B cell (primary cell): Measurements from ENCODE around the gene POLR1H. TPM values are rescaled to one million over a fixed set of nuclear protein-coding genes. Genes with fewer than 3 reads are reported as not detected.

Experiments
- ATAC-seq: fragments of 200-7000 bp; cut with Tn5 transposase; one replicate; pipeline ENCODE4 v1.10.0; 2021; ENCODE audit warnings: low read depth, mild to moderate bottlenecking, moderate number of reproducible peaks, moderate library complexity
- CTCF ChIA-PET: fragments of 350-600 bp; sonication (Branson Sonifier 250); formaldehyde crosslinking; loops from one replicate; lab custom pipeline; 2021; ENCODE audit warnings: antibody characterized with exemption, inconsistent platforms; lab: Charles Lee
- POLR2A ChIA-PET: fragments of 350-600 bp; sonication (Branson Sonifier 250); formaldehyde crosslinking; loops from one replicate; lab custom pipeline; 2021; ENCODE audit warnings: antibody characterized with exemption; lab: Charles Lee
- DNase-seq: peaks from one replicate; pipeline ENCODE4 v3.0.0; 2013
- H2AFZ ChIP-seq: 2 replicates; pipeline ENCODE4 v1.6.1; 2012; ENCODE audit warnings: mild to moderate bottlenecking, low read depth, low read length; ENCODE audit not compliant: insufficient read depth, poor library complexity, severe bottlenecking
- H3K27ac ChIP-seq, 2 donors: 1 replicate in 1 of 2; 2 replicates in 1 of 2; pipeline ENCODE4 v1.5.1; 2012 to 2013; ENCODE audit warnings: low read length in 2 of 2, mild to moderate bottlenecking in 2 of 2, moderate library complexity in 1 of 2
- H3K27me3 ChIP-seq, 4 experiments: fragments of 200-600 bp in 1 of 4; sonication (generic) in 1 of 4; replicated peaks in 1 of 4; 1 replicate in 2 of 4; 2 replicates in 2 of 4; pipeline versions ENCODE4 v1.6.1 to v1.7.0; 2013 to 2016; ENCODE audit warnings: low read length in 3 of 4, mild to moderate bottlenecking in 2 of 4, mixed read lengths in 1 of 4, moderate library complexity in 1 of 4; ENCODE audit not compliant: insufficient read depth in 4 of 4, control insufficient read depth in 3 of 4; ENCODE audit errors: control extremely low read depth in 1 of 4
- H3K36me3 ChIP-seq, 2 experiments: replicated peaks in 1 of 2; 1 replicate in 1 of 2; 2 replicates in 1 of 2; pipeline versions ENCODE4 v1.6.1 to v1.7.1; 2013; ENCODE audit warnings: low read length in 1 of 2; ENCODE audit not compliant: insufficient read depth in 2 of 2, control insufficient read depth in 1 of 2; ENCODE audit errors: control extremely low read depth in 1 of 2, extremely low read depth in 1 of 2
- H3K4me1 ChIP-seq, 2 donors: fragments of 200-600 bp in 1 of 2; sonication (generic) in 1 of 2; 1 replicate in 1 of 2; 2 replicates in 1 of 2; pipeline versions ENCODE4 v1.5.1 to v1.6.1; 2013 to 2017; ENCODE audit warnings: low read length in 2 of 2; ENCODE audit not compliant: control insufficient read depth in 2 of 2, insufficient read depth in 2 of 2
- H3K4me2 ChIP-seq: replicated peaks from 2 replicates; pipeline ENCODE3; 2012; ENCODE audit warnings: mild to moderate bottlenecking, low read depth, low read length; ENCODE audit not compliant: poor library complexity, severe bottlenecking
- H3K4me3 ChIP-seq, 5 experiments: fragments of 200-600 bp in 1 of 5; sonication (generic) in 1 of 5; 1 replicate in 3 of 5; 2 replicates in 2 of 5; pipeline versions ENCODE4 v1.5.1 to v1.7.0; 2011 to 2016; ENCODE audit warnings: low read length in 4 of 5, mild to moderate bottlenecking in 4 of 5, low read depth in 2 of 5, control low read depth in 1 of 5, moderate library complexity in 1 of 5; ENCODE audit not compliant: insufficient read depth in 1 of 5; ENCODE audit errors: control extremely low read depth in 1 of 5, extremely low read depth in 1 of 5
- H3K79me2 ChIP-seq: fragments of 200-600 bp; sonication (generic); one replicate; pipeline ENCODE4 v1.6.0; 2016; ENCODE audit warnings: low read length; ENCODE audit not compliant: control insufficient read depth, insufficient read depth
- H3K9ac ChIP-seq: fragments of 200-600 bp; sonication (generic); 2 replicates; pipeline ENCODE4 v1.6.1; 2017; ENCODE audit warnings: mild to moderate bottlenecking, low read length, moderate library complexity
- H3K9me3 ChIP-seq, 3 donors: one replicate each; pipeline versions ENCODE4 v1.6.1 to v1.7.1; 2013; ENCODE audit warnings: low read length in 2 of 3; ENCODE audit not compliant: control insufficient read depth in 2 of 3, insufficient read depth in 1 of 3; ENCODE audit errors: control extremely low read depth in 1 of 3
- H4K20me1 ChIP-seq: 2 replicates; pipeline ENCODE4 v1.6.0; 2012; ENCODE audit warnings: mild to moderate bottlenecking, low read length; ENCODE audit not compliant: insufficient read depth, control insufficient read depth, poor library complexity, severe bottlenecking
- H3K27ac Mint-ChIP-seq: one replicate; pipeline ENCODE4 v1.8.0; 2021; ENCODE audit warnings: mixed read lengths
- H3K27me3 Mint-ChIP-seq: one replicate; pipeline ENCODE4 v1.8.0; 2021; ENCODE audit warnings: mixed read lengths
- H3K4me1 Mint-ChIP-seq: one replicate; pipeline ENCODE4 v1.8.0; 2021; ENCODE audit warnings: mixed read lengths
- H3K4me3 Mint-ChIP-seq: one replicate; pipeline ENCODE4 v1.8.0; 2021; ENCODE audit warnings: mixed read lengths
- H3K9me3 Mint-ChIP-seq: one replicate; pipeline ENCODE4 v1.8.0; 2022; ENCODE audit warnings: mixed read lengths; ENCODE audit not compliant: insufficient read depth
- EZH2 ChIP-seq: IDR thresholded peaks from 2 replicates; pipeline ENCODE4 v1.6.1; 2012; ENCODE audit warnings: borderline replicate concordance, low read depth, mild to moderate bottlenecking, moderate library complexity, low read length; ENCODE audit not compliant: insufficient read depth, poor library complexity, severe bottlenecking
- WGBS: methylation state at CpG from one replicate; pipeline ENCODE4 v1.1.5; 2013; ENCODE audit warnings: missing lambda C conversion rate; ENCODE audit not compliant: insufficient coverage; 5-methylcytosine and 5-hydroxymethylcytosine counted together
- intact Hi-C: fragments of 100-400 bp; cut with micrococcal nuclease; formaldehyde crosslinking; loops from one replicate; pipeline ENCODE4 v1.10.0; 2022
- polyA plus RNA-seq: library from polyadenylated mRNA; depleted of rRNA; stranded (reverse); fragments of >200 nt; gene quantifications from 2 replicates; pipeline ENCODE4 v1.2.3, GENCODE V29; 2012
- total RNA-seq, 2 donors: library from RNA; stranded (reverse); fragments of 120-200 nt in 1 of 2; gene quantifications; 1 replicate in 1 of 2; 2 replicates in 1 of 2; pipeline versions ENCODE4 v1.2.3 to v1.2.4, GENCODE V29; 2013 to 2022
- TF ChIP-seq, protein P1 (sequence below): fragments of 200-600 bp; IDR thresholded peaks from one replicate; pipeline ENCODE4 v1.8.0; 2022; ENCODE audit warnings: antibody characterized with exemption, mild to moderate bottlenecking

POLR1H gene
- total and polyA plus RNA-seq, 2 donors (not counting 1 experiment from before 2014, with no cell fraction given), result 38.8 to 71.0 TPM

GRCh38 chr6:30111266-30111856 is 50.3 kb downstream of the POLR1H start:
- Histone ChIP-seq H3K27me3 (peaks cover 0 to 23% (median 11%) of the 10 kb centered on the region in 4 experiments), H3K79me2 (no peaks in the 10 kb centered on the region), H3K36me3 (no peaks in the 10 kb centered on the region), H3K4me3 (no peak overlapping the region), H3K9me3 (no peaks in the 10 kb centered on the region), H3K9ac (no peak overlapping the region), H3K4me1 (peaks cover 0 to 7% of the 10 kb centered on the region in 2 donors), H3K4me2 (no peak overlapping the region), H4K20me1 (no peaks in the 10 kb centered on the region), H2AFZ (no peak overlapping the region), H3K27ac (no peak overlapping the region)
- 58% methylated on average over 27 of the region's 27 CpGs for WGBS
- Mint-ChIP-seq H3K4me1 (no peaks in the 10 kb centered on the region), H3K27ac (no peak overlapping the region), H3K27me3 (peaks cover 60% of the 10 kb centered on the region), H3K4me3 (no peak overlapping the region), H3K9me3 (no peaks in the 10 kb centered on the region)
- CTCF ChIA-PET, result interaction anchor here (0.9 kb wide), 1 partner anchor 20 kb away, joined by 4 read pairs; no protein-coding TSS in a partner anchor
- no peak for ATAC-seq
- DNase-seq, result no peak
- POLR2A ChIA-PET, result no interaction called here
- TF ChIP-seq, protein P1, sequence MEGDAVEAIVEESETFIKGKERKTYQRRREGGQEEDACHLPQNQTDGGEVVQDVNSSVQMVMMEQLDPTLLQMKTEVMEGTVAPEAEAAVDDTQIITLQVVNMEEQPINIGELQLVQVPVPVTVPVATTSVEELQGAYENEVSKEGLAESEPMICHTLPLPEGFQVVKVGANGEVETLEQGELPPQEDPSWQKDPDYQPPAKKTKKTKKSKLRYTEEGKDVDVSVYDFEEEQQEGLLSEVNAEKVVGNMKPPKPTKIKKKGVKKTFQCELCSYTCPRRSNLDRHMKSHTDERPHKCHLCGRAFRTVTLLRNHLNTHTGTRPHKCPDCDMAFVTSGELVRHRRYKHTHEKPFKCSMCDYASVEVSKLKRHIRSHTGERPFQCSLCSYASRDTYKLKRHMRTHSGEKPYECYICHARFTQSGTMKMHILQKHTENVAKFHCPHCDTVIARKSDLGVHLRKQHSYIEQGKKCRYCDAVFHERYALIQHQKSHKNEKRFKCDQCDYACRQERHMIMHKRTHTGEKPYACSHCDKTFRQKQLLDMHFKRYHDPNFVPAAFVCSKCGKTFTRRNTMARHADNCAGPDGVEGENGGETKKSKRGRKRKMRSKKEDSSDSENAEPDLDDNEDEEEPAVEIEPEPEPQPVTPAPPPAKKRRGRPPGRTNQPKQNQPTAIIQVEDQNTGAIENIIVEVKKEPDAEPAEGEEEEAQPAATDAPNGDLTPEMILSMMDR, result no peak
- TF ChIP-seq EZH2, result no peak
- intact Hi-C loops, result no loop called here

GRCh38 chr6:30112402-30112994 is 51.4 kb downstream of the POLR1H start:
- Mint-ChIP-seq H3K27me3 (peaks cover 54% of the 10 kb centered on the region), H3K4me1 (no peaks in the 10 kb centered on the region), H3K9me3 (no peaks in the 10 kb centered on the region), H3K4me3 (no peak overlapping the region), H3K27ac (no peak overlapping the region)
- no peaks in the 10 kb centered on the region for H4K20me1 ChIP-seq
- intact Hi-C loops, result no loop called here
- H3K27ac ChIP-seq, result no peak overlapping the region
- CTCF ChIA-PET, result interaction anchor here (0.9 to 1.2 kb wide), 3 partner anchors 9 to 265 kb away, joined by 3 to 5 read pairs (median 4); no protein-coding TSS in a partner anchor
- TF ChIP-seq, protein P1, result no peak
- no peak for TF ChIP-seq EZH2
- H3K9me3 ChIP-seq, result no peaks in the 10 kb centered on the region
- H3K4me3 ChIP-seq, result no peak overlapping the region
- WGBS, result 72% methylated on average over 10 of the region's 10 CpGs
- peaks cover 0 to 7% of the 10 kb centered on the region in 2 donors for H3K4me1 ChIP-seq
- H3K27me3 ChIP-seq, result peaks cover 0 to 21% (median 11%) of the 10 kb centered on the region in 4 experiments
- ATAC-seq (no peak), DNase-seq (no peak)
- H3K9ac ChIP-seq, result no peak overlapping the region
- H3K36me3 ChIP-seq, result no peaks in the 10 kb centered on the region
- no peaks in the 10 kb centered on the region for H3K79me2 ChIP-seq
- H3K4me2 ChIP-seq, result no peak overlapping the region
- POLR2A ChIA-PET, result no interaction called here
- H2AFZ ChIP-seq, result no peak overlapping the region
